Fibroblast of skin of right biceps (primary cell): ENCODE results near the gene MRM2.
"Not testable (repeated sequence)": the region's sequence is repeated elsewhere in the genome, so short reads cannot be mapped to it uniquely, and the experiment has no call there.

Experiments
- DNase-seq: peaks from one replicate; pipeline ENCODE4 v3.0.0-alpha.2; 2013

Gene MRM2

GRCh38 chr7:2241580-2242540, at the start of gene MRM2, which contains the start of gene NUDT1:
TSS of gene MRM2 (minus strand) at chr7:2242205. CDS start at chr7:2242169, 36 bp downstream.
TSS of gene NUDT1 (plus strand) at chr7:2242226. CDS start at chr7:2244575, 2,349 bp downstream.
- peak; percentile 76 for DNase-seq

DNA sequence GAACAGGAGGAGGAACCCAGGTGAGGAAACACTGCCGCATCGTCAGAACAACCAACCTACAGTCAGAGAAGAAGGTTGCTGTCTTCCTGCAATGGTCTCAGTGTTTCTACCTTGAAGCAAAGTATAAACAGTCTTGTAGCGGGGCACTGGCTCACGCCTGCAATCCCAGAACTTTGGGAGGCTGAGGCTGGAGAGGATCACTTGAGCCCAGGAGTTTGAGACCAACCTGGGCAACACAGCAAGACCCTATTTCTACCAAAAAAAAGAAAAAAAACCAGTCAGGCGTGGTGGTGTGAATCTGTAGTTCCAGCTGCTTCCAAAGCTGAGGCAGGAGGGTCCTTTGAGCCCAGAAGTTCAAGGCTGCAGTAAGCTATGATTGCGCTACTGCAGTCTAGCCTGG, 48.9 kb upstream of the MRM2 start:
- DNase-seq = no peak

DNA sequence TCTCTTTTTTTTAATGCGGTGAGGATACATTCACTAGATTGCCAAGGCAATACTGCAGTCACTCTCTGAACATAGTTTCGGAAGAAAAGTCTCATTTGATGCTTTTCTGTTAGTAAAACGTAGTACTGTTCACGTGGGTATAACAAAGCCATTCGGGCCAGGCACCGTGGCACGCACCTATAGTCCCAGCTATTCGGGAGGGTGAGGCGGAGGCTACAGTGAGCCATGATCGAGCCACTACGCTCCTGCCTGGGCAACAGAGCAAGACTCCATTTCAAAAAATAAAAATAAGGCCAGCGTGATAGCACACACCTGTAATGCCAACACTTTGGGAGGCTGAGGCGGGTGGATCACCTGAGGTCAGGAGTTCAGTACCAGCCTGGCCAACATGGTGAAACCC, 47.6 kb upstream of the MRM2 start:
- DNase-seq = no peak

DNA sequence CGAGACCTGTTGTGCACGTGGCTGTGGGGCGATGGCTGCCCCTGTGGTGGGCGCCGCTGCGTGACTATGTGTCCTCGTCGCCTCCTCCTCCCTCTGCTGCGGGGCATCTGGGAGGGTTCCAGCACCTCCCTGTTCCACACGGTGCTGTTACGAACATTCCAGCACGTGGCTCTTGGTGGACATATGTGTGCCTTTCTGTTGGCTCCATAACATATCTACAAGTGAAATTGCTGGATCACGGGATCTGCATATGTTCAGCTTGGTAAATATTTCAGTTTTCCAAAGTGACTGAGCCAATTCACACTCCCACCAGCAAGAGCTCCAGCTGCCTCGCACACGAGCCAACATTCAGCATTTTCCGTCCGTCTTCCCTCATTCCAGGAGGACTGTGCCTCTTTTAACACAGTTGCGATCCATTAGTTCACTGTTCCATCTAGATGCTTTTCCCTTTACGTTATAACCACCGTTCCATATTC, 47.1 kb upstream of the MRM2 start:
- DNase-seq = peak; percentile 30

- no peak for DNase-seq
Measured at GRCh38 chr7:2288503-2288902, 46.5 kb upstream of the MRM2 start.

- DNase-seq = no peak
Measured at GRCh38 chr7:2287745-2288144, 45.7 kb upstream of the MRM2 start.

GRCh38 chr7:2283074-2283473, 41.1 kb upstream of the MRM2 start:
- no peak for DNase-seq

GRCh38 chr7:2282185-2282751, 40.3 kb upstream of the MRM2 start:
- no peak for DNase-seq

DNA sequence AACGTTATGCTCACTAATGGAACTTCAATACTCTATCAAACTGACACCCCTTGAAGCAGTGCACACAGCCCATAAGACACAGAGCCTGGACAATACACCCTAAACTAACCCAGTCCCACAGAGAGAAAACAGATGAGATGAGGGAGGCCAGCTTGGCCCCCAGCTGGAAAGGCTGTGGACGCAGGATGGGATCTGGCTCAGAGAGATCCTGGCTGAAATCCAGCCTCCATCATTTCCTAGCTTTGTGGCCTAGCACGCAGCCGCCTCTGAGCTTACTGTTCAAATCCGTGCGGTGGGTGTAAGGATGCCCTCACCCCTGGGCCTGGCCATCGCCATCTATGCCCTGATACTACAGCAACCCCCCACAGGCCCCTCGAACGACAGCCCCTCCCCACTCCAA, 39.5 kb upstream of the MRM2 start:
- peak; percentile 51 for DNase-seq

GRCh38 chr7:2280424-2280823, 38.4 kb upstream of the MRM2 start:
- no peak for DNase-seq

DNA sequence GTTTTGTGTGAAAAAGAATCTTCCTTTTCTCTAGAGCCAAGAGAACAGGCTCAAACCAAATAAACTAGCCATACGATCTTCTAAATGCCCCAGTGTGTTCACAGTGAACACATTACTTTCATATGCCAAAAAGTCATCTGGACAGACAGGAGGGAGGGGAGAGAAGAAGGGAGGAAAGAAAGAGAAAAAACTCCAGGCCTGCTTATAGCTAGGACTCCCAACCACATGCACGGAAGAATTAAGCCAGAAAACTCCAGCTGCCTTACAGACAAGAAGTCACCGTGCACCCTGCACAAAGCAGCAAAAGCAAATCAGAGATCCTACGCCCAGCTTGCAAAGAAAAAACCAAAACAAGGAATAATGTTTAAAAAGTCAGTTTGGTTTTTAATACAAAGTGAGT, 37.9 kb upstream of the MRM2 start:
- no peak for DNase-seq

- no peak for DNase-seq
Measured at GRCh38 chr7:2278026-2278425, 36.0 kb upstream of the MRM2 start.

GRCh38 chr7:2276107-2276506, 34.1 kb upstream of the MRM2 start:
- no peak for DNase-seq

GRCh38 chr7:2275101-2275500, 33.1 kb upstream of the MRM2 start:
- no peak for DNase-seq

DNA sequence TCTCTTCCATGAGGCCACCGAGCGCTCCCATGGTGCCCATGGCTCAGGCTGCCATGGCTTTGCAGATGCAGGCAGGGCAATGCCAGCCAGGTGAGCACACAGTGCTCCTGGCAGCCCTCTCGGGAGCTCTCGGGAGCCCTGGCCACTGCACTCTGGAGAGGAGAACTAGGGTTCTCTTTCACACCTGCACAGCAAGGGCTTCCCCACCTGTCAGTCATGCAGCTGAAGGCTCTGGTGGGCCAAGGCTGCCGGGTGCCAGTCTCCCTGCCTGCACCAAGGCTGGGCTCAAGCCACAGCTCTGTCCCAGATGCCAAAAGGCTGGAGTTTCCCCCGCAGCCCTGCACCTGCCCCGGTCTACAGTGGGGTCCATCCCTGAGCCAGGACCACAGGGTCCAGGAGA, 32.7 kb upstream of the MRM2 start:
- DNase-seq = no peak

DNA sequence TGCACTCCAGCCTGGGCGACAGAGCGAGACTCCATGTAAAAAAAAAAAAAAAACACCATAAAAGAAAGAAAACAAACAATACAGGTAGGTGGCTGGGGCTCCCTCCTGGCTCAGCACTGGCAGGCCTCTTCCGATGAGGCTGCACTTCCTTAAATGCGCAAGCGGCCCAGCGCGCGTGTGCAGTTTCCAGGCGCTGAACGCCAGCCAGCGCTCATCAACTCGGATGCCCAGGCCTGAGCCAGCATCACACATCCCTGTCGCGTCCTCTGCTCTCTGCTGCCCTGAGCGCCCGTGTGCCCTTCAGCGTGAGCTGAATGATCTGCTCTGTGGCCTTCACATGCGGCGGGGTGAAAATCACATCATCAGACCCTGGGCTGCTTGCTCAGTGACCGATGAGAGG, 31.9 kb upstream of the MRM2 start:
- DNase-seq = no peak

DNA sequence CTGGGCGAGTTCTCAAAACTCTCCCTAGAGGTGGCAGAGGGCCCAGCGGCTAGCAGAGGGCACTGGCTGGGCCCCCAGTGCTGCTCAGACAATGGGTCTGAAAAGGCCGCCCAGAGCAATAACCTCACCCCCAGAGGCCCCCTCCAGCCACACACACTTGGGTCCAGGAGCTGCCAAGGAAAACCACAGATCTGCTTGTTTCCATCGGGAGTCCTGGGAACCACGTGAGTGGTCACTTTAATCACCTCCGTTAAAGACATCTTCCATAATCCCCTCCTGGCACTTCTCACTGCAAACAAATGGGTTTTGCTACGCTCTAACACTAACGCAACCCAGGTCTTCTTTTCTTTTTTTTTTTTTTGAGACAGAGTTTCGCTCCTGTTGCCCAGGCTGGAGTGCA, 30.0 kb upstream of the MRM2 start:
- no peak for DNase-seq

- no peak for DNase-seq
Measured at GRCh38 chr7:2271273-2272026, 29.4 kb upstream of the MRM2 start.

- no peak for DNase-seq
Measured at GRCh38 chr7:2270495-2270894, 28.5 kb upstream of the MRM2 start.

GRCh38 chr7:2269991-2270460, 28.0 kb upstream of the MRM2 start:
- DNase-seq = no peak

GRCh38 chr7:2269089-2269990, 27.3 kb upstream of the MRM2 start:
- DNase-seq = not testable (repeated sequence)

DNA sequence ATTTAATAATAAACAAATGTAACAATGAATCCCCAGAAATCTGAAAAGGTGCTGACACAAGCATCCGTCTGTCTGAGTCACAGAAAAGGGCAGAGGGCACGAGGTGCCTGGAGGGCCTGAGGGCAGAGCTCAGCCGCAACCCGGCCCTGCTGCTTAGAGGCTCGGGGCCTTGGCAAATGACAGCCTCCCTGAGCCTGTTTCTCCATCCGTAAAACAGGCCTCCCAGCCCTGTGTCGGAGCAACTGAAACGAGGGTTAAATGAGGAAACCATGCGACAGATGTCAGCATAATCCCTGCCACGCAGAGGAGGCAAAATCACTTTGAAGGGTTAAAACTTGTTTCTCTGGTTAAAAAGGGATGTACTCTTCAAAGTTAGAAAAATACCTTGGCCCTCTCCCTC, 24.9 kb upstream of the MRM2 start:
- DNase-seq = no peak
